ENCODE data around the gene ASPHD2. TPM values are rescaled to one million over a fixed set of nuclear protein-coding genes. Genes with fewer than 3 reads are reported as not detected.

Gene ASPHD2
- total RNA-seq, 2 experiments from 2014 or later = 12.0 to 14.0 TPM

- H3K36me3 Mint-ChIP-seq (ENCODE audit: low read depth) = peaks cover 12% of the 10 kb centered on the region
- ATAC-seq (no peak), DNase-seq (no peak)
- POLR2A ChIA-PET = no interaction called here
- CTCF ChIA-PET = interaction anchor here (0.9 kb wide), 1 partner anchor 50 kb away, joined by 5 read pairs; no protein-coding TSS in a partner anchor
- no peaks in the 10 kb centered on the region for H3K4me1 Mint-ChIP-seq (ENCODE audit: low read depth)
- no peaks in the 10 kb centered on the region for H3K27me3 Mint-ChIP-seq
- TF ChIP-seq, protein P1, sequence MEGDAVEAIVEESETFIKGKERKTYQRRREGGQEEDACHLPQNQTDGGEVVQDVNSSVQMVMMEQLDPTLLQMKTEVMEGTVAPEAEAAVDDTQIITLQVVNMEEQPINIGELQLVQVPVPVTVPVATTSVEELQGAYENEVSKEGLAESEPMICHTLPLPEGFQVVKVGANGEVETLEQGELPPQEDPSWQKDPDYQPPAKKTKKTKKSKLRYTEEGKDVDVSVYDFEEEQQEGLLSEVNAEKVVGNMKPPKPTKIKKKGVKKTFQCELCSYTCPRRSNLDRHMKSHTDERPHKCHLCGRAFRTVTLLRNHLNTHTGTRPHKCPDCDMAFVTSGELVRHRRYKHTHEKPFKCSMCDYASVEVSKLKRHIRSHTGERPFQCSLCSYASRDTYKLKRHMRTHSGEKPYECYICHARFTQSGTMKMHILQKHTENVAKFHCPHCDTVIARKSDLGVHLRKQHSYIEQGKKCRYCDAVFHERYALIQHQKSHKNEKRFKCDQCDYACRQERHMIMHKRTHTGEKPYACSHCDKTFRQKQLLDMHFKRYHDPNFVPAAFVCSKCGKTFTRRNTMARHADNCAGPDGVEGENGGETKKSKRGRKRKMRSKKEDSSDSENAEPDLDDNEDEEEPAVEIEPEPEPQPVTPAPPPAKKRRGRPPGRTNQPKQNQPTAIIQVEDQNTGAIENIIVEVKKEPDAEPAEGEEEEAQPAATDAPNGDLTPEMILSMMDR (IDR thresholded peaks at IDR 0.05) = no peak
- intact Hi-C loops (cut with micrococcal nuclease) = no loop called here
- no peak overlapping the region for H3K27ac Mint-ChIP-seq
- no peaks in the 10 kb centered on the region for H3K9me3 Mint-ChIP-seq
- H3K4me3 Mint-ChIP-seq = no peak overlapping the region
Measured at GRCh38 chr22:26447584-26448329, 18.7 kb downstream of the ASPHD2 start.

DNA sequence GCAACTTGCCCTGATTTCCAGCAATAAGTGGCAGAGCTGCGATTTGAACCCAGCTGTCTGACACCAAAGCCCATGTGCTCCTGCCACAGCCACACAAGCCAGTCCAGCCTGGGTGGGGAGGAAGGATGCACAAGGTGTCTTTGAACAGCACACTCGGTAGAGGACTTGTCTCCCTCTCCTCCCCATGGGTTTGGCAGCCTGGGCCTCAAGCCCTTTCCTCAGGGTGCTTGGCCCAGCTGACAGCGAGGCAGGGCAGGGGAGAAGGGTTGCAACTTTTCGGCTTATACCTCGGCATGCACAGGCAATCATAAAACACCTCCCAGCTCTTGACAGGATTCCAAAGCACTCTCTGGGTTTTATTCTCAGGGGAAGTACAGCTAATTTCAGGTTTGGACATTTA lies 19.3 kb downstream of the ASPHD2 start:
- Mint-ChIP-seq H3K36me3 (ENCODE audit: low read depth) (peaks cover 15% of the 10 kb centered on the region), H3K4me1 (ENCODE audit: low read depth) (no peaks in the 10 kb centered on the region), H3K27ac (no peak overlapping the region), H3K4me3 (no peak overlapping the region), H3K9me3 (no peaks in the 10 kb centered on the region), H3K27me3 (no peaks in the 10 kb centered on the region)
- intact Hi-C loops (cut with micrococcal nuclease) = no loop called here
- TF ChIP-seq, protein P1 (IDR thresholded peaks at IDR 0.05) = no peak
- ChIA-PET CTCF (interaction anchor here (0.9 to 2.2 kb wide), 2 partner anchors 14 to 50 kb away, joined by 5 to 7 read pairs; no protein-coding TSS in a partner anchor), POLR2A (no interaction called here)
- no peak for DNase-seq
- ATAC-seq = no peak

GRCh38 chr22:26448941-26449340 lies 19.9 kb downstream of the ASPHD2 start:
- H3K9me3 Mint-ChIP-seq = no peaks in the 10 kb centered on the region
- no peak for ATAC-seq
- no peak overlapping the region for H3K27ac Mint-ChIP-seq
- H3K36me3 Mint-ChIP-seq (ENCODE audit: low read depth) = peaks cover 17% of the 10 kb centered on the region
- no peak overlapping the region for H3K4me3 Mint-ChIP-seq
- H3K4me1 Mint-ChIP-seq (ENCODE audit: low read depth) = no peaks in the 10 kb centered on the region
- ChIA-PET POLR2A (interaction anchor here (1.1 kb wide), 1 partner anchor 11 kb away, joined by 4 read pairs; no protein-coding TSS in a partner anchor), CTCF (interaction anchor here (0.9 to 2.2 kb wide), 2 partner anchors 14 to 51 kb away, joined by 5 to 7 read pairs; no protein-coding TSS in a partner anchor)
- intact Hi-C loops (cut with micrococcal nuclease) = no loop called here
- no peaks in the 10 kb centered on the region for H3K27me3 Mint-ChIP-seq
- DNase-seq = no peak
- TF ChIP-seq, protein P1 (IDR thresholded peaks at IDR 0.05) = no peak

DNA sequence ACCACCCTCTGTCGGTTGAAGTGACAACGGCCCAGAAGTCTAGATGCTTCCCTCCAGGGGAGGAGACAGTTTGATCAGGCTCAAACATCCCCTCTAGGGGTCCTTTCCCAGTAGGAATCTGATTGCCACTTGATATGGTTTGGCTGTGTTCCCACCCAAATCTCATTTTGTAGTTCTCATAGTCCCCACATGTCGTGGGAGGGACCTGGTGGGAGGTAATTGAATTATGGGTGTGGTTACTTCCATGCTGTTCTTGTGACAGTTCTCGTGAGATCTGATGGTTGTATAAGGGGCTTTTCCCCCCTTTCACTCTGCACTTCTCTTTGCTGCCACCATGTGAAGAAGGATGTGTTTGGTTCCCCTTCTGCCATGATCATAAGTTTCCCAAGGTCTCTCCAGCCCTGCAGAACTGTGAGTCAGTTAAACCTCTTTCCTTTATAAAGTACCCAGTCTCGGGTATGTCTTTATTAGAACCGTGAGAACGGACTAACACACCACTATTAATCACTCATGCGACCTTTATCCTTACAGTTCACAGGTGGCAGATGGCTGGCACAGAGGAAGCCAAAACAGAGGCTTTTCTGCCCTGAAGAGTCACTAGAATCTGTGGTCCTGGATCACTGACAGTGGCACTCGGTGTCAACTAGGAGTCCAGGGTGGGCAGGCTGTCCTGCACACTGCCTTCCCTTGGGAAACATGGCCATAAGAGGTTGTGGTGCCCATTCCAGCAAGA lies 21.6 kb downstream of the ASPHD2 start:
- Mint-ChIP-seq H3K4me3 (no peak overlapping the region), H3K9me3 (no peaks in the 10 kb centered on the region), H3K36me3 (ENCODE audit: low read depth) (peaks cover 17% of the 10 kb centered on the region), H3K4me1 (ENCODE audit: low read depth) (no peaks in the 10 kb centered on the region), H3K27ac (no peak overlapping the region), H3K27me3 (no peaks in the 10 kb centered on the region)
- intact Hi-C loops (cut with micrococcal nuclease) = no loop called here
- POLR2A ChIA-PET = interaction anchor here (1.6 kb wide), 1 partner anchor 10 kb away, joined by 4 read pairs; no protein-coding TSS in a partner anchor
- CTCF ChIA-PET = interaction anchor here (2.2 kb wide), 1 partner anchor 16 kb away, joined by 7 read pairs; no protein-coding TSS in a partner anchor
- DNase-seq (no peak), ATAC-seq (no peak)
- TF ChIP-seq, protein P1 (IDR thresholded peaks at IDR 0.05) = no peak
